ENCODE results near the gene MAP3K4.

DNA sequence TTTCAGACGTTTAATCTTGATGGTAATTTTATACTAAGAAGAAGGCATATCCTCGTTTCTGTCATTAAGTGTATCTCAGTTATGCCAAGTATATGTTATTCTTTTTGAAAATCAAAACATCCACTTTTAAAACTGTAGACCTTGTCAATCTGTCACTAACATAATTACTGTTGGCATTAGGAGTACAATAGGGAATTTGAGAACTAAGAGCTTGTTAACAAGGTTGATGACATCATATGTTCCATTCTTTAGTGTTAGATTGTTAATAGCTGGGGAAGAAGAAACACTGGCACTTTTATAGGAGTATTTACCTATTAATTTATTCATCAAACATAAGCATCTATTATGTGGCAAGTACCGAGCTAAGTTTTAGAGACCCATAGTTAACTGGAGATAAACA is 76.2 kb downstream of the MAP3K4 start:
- TF ChIP-seq, protein P1, sequence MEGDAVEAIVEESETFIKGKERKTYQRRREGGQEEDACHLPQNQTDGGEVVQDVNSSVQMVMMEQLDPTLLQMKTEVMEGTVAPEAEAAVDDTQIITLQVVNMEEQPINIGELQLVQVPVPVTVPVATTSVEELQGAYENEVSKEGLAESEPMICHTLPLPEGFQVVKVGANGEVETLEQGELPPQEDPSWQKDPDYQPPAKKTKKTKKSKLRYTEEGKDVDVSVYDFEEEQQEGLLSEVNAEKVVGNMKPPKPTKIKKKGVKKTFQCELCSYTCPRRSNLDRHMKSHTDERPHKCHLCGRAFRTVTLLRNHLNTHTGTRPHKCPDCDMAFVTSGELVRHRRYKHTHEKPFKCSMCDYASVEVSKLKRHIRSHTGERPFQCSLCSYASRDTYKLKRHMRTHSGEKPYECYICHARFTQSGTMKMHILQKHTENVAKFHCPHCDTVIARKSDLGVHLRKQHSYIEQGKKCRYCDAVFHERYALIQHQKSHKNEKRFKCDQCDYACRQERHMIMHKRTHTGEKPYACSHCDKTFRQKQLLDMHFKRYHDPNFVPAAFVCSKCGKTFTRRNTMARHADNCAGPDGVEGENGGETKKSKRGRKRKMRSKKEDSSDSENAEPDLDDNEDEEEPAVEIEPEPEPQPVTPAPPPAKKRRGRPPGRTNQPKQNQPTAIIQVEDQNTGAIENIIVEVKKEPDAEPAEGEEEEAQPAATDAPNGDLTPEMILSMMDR (IDR thresholded peaks at IDR 0.05), result no peak
- no peak for TF ChIP-seq POLR2A (IDR thresholded peaks at IDR 0.05)

Measured in lower leg skin (tissue), 3 donors.